WTC11 (cell line): ENCODE results near the gene CARD9. TPM values are rescaled to one million over a fixed set of nuclear protein-coding genes. Genes with fewer than 3 reads are reported as not detected.

ENCODE experiments used
- CREM ChIP-seq: sonication (generic); formaldehyde crosslinking; IDR thresholded peaks from 2 replicates; pipeline ENCODE4 v1.8.1; 2022; ENCODE audit warnings: mild to moderate bottlenecking, missing genetic modification reagents, moderate library complexity
- ESRRA ChIP-seq: sonication (generic); formaldehyde crosslinking; IDR thresholded peaks from 2 replicates; pipeline ENCODE4 v1.8.1; 2022; ENCODE audit warnings: mild to moderate bottlenecking, missing genetic modification reagents, borderline replicate concordance
- ETV6 ChIP-seq: sonication (generic); formaldehyde crosslinking; IDR thresholded peaks from 2 replicates; pipeline ENCODE4 v1.8.1; 2022; ENCODE audit warnings: mild to moderate bottlenecking, missing genetic modification reagents
- GABPB1 ChIP-seq: sonication (generic); formaldehyde crosslinking; IDR thresholded peaks from 2 replicates; pipeline ENCODE4 v1.8.1; 2023; ENCODE audit warnings: mild to moderate bottlenecking, missing genetic modification reagents
- OVOL2 ChIP-seq: fragments of 250-450 bp; sonication (Bioruptor Pico); IDR thresholded peaks from 2 replicates; pipeline ENCODE4 v1.9.0; 2021; ENCODE audit warnings: mild to moderate bottlenecking, borderline replicate concordance
- PRRX2 ChIP-seq: fragments of 250-450 bp; sonication (Bioruptor Pico); IDR thresholded peaks from 2 replicates; pipeline ENCODE4 v1.8.0; 2021; ENCODE audit warnings: mild to moderate bottlenecking
- SMAD4 ChIP-seq: sonication (generic); formaldehyde crosslinking; IDR thresholded peaks from 2 replicates; pipeline ENCODE4 v1.8.0; 2022; ENCODE audit warnings: mild to moderate bottlenecking, missing genetic modification reagents
- SOX15 ChIP-seq: fragments of 250-450 bp; sonication (Bioruptor Pico); IDR thresholded peaks from 2 replicates; pipeline ENCODE4 v1.9.0; 2021; ENCODE audit warnings: mild to moderate bottlenecking
- TP53 ChIP-seq: sonication (generic); formaldehyde crosslinking; IDR thresholded peaks from 2 replicates; pipeline ENCODE4 v1.8.1; 2023; ENCODE audit warnings: mild to moderate bottlenecking, missing genetic modification reagents
- ZBTB21 ChIP-seq: sonication (generic); formaldehyde crosslinking; IDR thresholded peaks from 2 replicates; pipeline ENCODE4 v1.8.1; 2023; ENCODE audit warnings: mild to moderate bottlenecking, missing genetic modification reagents, borderline replicate concordance
- ZNF317 ChIP-seq: sonication (generic); formaldehyde crosslinking; IDR thresholded peaks from 2 replicates; pipeline ENCODE4 v1.8.1; 2023; ENCODE audit warnings: low read depth, mild to moderate bottlenecking, moderate library complexity, missing genetic modification reagents, borderline replicate concordance
- total RNA-seq: library from RNA; stranded (reverse); gene quantifications from 3 replicates; pipeline ENCODE4 v1.2.3, GENCODE V29; 2021
- TF ChIP-seq, protein P1 (sequence below): sonication (generic); formaldehyde crosslinking; IDR thresholded peaks from 2 replicates; pipeline ENCODE4 v1.8.1; 2023; ENCODE audit warnings: mild to moderate bottlenecking, moderate library complexity, missing genetic modification reagents
- TF ChIP-seq, protein P2 (sequence below): sonication (generic); formaldehyde crosslinking; IDR thresholded peaks from 2 replicates; pipeline ENCODE4 v1.8.0; 2022; ENCODE audit warnings: mild to moderate bottlenecking, missing genetic modification reagents
- TF ChIP-seq, protein P3 (sequence below): sonication (generic); formaldehyde crosslinking; IDR thresholded peaks from 2 replicates; pipeline ENCODE4 v1.8.1; 2023; ENCODE audit warnings: mild to moderate bottlenecking, missing genetic modification reagents, moderate library complexity
- TF ChIP-seq, protein P4 (sequence below): fragments of 250-450 bp; sonication (Bioruptor Pico); IDR thresholded peaks from 2 replicates; pipeline ENCODE4 v1.9.0; 2021; ENCODE audit warnings: mild to moderate bottlenecking
- TF ChIP-seq, protein P5 (sequence below): fragments of 250-450 bp; sonication (Bioruptor Pico); IDR thresholded peaks from 2 replicates; pipeline ENCODE4 v1.9.0; 2021; ENCODE audit warnings: mild to moderate bottlenecking, borderline replicate concordance
- TF ChIP-seq, protein P6 (sequence below): fragments of 250-450 bp; sonication (Bioruptor Pico); IDR thresholded peaks from 2 replicates; pipeline ENCODE4 v1.9.0; 2021; ENCODE audit warnings: mild to moderate bottlenecking
- TF ChIP-seq, protein P7 (sequence below): sonication (generic); formaldehyde crosslinking; IDR thresholded peaks from 2 replicates; pipeline ENCODE4 v1.8.0; 2022; ENCODE audit warnings: mild to moderate bottlenecking, missing genetic modification reagents
- TF ChIP-seq, protein P8 (sequence below): sonication (generic); formaldehyde crosslinking; IDR thresholded peaks from 2 replicates; pipeline ENCODE4 v1.8.0; 2023; ENCODE audit warnings: missing genetic modification reagents
- TF ChIP-seq, protein P9 (sequence below): fragments of 200-600 bp; IDR thresholded peaks from 2 replicates; pipeline ENCODE4 v1.8.0; 2022; ENCODE audit warnings: antibody characterized with exemption
- TF ChIP-seq, protein P10 (sequence below): sonication (generic); formaldehyde crosslinking; IDR thresholded peaks from 2 replicates; pipeline ENCODE4 v1.8.1; 2022; ENCODE audit warnings: mild to moderate bottlenecking, missing genetic modification reagents, moderate library complexity, borderline replicate concordance

The CARD9 gene
- total RNA-seq, 1 experiment from 2014 or later, result 0.96 TPM

DNA sequence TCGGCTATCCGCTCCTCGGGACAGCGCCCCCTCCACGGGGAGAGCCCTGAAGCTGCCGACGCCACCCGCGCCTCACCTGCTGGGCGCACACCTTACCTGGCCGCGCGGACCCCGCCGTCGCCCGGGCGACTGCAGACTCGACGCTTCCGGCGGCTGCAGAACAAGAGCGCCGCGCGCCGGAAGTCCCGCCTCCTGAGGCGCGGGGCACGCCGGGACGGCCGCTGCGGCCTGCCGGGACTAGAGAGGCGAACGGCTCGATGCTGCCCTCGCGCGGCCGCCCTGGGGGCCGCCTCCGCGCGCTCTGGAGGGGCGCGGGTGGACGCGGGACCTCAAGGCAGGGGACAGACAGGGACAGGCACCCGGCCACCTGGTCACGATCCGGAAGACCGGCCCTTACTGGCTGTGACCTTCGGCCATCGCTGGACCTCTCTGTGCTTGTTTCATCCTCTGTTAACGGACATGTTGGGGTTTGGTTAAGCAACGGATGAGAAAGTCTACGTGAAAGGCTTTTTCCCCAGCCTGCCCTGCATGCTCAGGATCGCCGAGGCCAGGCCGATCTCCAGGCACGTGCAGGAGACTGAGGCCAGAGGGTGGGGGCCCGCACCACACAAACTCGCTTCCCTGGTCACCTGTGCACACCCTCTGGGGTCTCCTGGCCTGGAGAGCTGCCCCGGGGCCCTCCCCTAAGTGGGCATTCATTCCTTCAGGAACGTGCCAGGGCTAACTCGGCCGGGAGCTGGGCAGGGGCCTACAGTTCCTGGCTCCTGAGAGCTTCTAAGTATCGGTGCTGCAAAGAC is 26.8 kb upstream of the CARD9 start, which contains the start of gene SNAPC4 (continued):
- TF ChIP-seq, protein P1, sequence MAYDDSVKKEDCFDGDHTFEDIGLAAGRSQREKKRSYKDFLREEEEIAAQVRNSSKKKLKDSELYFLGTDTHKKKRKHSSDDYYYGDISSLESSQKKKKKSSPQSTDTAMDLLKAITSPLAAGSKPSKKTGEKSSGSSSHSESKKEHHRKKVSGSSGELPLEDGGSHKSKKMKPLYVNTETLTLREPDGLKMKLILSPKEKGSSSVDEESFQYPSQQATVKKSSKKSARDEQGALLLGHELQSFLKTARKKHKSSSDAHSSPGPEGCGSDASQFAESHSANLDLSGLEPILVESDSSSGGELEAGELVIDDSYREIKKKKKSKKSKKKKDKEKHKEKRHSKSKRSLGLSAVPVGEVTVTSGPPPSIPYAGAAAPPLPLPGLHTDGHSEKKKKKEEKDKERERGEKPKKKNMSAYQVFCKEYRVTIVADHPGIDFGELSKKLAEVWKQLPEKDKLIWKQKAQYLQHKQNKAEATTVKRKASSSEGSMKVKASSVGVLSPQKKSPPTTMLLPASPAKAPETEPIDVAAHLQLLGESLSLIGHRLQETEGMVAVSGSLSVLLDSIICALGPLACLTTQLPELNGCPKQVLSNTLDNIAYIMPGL, result peak; percentile 64; the same call in 1 of the 2 replicates
- TF ChIP-seq PRRX2 (0 out of 2 replicates have a peak, but pooled peaks have one; percentile 40), SOX15 (CRISPR knock-in tag) (no peak), ZBTB21 (CRISPR knock-in tag) (peak; percentile 62; the same call in 1 of the 2 replicates), ZNF317 (CRISPR knock-in tag) (no peak), CREM (CRISPR knock-in tag) (peak; percentile 80; the same call in 1 of the 2 replicates), TP53 (0 out of 2 replicates have a peak, but pooled peaks have one; percentile 49), SMAD4 (CRISPR knock-in tag) (no peak), ETV6 (peak; percentile 92), GABPB1 (CRISPR knock-in tag) (peak; percentile 74), OVOL2 (CRISPR knock-in tag) (no peak), ESRRA (no peak)
- TF ChIP-seq, protein P2, sequence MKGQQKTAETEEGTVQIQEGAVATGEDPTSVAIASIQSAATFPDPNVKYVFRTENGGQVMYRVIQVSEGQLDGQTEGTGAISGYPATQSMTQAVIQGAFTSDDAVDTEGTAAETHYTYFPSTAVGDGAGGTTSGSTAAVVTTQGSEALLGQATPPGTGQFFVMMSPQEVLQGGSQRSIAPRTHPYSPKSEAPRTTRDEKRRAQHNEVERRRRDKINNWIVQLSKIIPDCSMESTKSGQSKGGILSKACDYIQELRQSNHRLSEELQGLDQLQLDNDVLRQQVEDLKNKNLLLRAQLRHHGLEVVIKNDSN (CRISPR knock-in tag), result no peak
- TF ChIP-seq, protein P3, sequence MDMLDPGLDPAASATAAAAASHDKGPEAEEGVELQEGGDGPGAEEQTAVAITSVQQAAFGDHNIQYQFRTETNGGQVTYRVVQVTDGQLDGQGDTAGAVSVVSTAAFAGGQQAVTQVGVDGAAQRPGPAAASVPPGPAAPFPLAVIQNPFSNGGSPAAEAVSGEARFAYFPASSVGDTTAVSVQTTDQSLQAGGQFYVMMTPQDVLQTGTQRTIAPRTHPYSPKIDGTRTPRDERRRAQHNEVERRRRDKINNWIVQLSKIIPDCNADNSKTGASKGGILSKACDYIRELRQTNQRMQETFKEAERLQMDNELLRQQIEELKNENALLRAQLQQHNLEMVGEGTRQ (CRISPR knock-in tag), result peak; percentile 36; the same call in 1 of the 2 replicates
- TF ChIP-seq, protein P4, sequence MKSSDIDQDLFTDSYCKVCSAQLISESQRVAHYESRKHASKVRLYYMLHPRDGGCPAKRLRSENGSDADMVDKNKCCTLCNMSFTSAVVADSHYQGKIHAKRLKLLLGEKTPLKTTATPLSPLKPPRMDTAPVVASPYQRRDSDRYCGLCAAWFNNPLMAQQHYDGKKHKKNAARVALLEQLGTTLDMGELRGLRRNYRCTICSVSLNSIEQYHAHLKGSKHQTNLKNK (CRISPR knock-in tag), result no peak
- TF ChIP-seq, protein P5, sequence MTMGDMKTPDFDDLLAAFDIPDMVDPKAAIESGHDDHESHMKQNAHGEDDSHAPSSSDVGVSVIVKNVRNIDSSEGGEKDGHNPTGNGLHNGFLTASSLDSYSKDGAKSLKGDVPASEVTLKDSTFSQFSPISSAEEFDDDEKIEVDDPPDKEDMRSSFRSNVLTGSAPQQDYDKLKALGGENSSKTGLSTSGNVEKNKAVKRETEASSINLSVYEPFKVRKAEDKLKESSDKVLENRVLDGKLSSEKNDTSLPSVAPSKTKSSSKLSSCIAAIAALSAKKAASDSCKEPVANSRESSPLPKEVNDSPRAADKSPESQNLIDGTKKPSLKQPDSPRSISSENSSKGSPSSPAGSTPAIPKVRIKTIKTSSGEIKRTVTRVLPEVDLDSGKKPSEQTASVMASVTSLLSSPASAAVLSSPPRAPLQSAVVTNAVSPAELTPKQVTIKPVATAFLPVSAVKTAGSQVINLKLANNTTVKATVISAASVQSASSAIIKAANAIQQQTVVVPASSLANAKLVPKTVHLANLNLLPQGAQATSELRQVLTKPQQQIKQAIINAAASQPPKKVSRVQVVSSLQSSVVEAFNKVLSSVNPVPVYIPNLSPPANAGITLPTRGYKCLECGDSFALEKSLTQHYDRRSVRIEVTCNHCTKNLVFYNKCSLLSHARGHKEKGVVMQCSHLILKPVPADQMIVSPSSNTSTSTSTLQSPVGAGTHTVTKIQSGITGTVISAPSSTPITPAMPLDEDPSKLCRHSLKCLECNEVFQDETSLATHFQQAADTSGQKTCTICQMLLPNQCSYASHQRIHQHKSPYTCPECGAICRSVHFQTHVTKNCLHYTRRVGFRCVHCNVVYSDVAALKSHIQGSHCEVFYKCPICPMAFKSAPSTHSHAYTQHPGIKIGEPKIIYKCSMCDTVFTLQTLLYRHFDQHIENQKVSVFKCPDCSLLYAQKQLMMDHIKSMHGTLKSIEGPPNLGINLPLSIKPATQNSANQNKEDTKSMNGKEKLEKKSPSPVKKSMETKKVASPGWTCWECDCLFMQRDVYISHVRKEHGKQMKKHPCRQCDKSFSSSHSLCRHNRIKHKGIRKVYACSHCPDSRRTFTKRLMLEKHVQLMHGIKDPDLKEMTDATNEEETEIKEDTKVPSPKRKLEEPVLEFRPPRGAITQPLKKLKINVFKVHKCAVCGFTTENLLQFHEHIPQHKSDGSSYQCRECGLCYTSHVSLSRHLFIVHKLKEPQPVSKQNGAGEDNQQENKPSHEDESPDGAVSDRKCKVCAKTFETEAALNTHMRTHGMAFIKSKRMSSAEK (CRISPR knock-in tag), result peak; percentile 4; the same call in 1 of the 2 replicates
- TF ChIP-seq, protein P6, sequence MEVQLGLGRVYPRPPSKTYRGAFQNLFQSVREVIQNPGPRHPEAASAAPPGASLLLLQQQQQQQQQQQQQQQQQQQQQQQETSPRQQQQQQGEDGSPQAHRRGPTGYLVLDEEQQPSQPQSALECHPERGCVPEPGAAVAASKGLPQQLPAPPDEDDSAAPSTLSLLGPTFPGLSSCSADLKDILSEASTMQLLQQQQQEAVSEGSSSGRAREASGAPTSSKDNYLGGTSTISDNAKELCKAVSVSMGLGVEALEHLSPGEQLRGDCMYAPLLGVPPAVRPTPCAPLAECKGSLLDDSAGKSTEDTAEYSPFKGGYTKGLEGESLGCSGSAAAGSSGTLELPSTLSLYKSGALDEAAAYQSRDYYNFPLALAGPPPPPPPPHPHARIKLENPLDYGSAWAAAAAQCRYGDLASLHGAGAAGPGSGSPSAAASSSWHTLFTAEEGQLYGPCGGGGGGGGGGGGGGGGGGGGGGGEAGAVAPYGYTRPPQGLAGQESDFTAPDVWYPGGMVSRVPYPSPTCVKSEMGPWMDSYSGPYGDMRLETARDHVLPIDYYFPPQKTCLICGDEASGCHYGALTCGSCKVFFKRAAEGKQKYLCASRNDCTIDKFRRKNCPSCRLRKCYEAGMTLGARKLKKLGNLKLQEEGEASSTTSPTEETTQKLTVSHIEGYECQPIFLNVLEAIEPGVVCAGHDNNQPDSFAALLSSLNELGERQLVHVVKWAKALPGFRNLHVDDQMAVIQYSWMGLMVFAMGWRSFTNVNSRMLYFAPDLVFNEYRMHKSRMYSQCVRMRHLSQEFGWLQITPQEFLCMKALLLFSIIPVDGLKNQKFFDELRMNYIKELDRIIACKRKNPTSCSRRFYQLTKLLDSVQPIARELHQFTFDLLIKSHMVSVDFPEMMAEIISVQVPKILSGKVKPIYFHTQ (CRISPR knock-in tag), result peak; percentile 50; the same call in 1 of the 2 replicates
- TF ChIP-seq, protein P7, sequence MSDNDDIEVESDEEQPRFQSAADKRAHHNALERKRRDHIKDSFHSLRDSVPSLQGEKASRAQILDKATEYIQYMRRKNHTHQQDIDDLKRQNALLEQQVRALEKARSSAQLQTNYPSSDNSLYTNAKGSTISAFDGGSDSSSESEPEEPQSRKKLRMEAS, result no peak; the same call in none of the 2 replicates
- TF ChIP-seq, protein P8, sequence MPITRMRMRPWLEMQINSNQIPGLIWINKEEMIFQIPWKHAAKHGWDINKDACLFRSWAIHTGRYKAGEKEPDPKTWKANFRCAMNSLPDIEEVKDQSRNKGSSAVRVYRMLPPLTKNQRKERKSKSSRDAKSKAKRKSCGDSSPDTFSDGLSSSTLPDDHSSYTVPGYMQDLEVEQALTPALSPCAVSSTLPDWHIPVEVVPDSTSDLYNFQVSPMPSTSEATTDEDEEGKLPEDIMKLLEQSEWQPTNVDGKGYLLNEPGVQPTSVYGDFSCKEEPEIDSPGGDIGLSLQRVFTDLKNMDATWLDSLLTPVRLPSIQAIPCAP (CRISPR knock-in tag), result no peak
- TF ChIP-seq, protein P9, sequence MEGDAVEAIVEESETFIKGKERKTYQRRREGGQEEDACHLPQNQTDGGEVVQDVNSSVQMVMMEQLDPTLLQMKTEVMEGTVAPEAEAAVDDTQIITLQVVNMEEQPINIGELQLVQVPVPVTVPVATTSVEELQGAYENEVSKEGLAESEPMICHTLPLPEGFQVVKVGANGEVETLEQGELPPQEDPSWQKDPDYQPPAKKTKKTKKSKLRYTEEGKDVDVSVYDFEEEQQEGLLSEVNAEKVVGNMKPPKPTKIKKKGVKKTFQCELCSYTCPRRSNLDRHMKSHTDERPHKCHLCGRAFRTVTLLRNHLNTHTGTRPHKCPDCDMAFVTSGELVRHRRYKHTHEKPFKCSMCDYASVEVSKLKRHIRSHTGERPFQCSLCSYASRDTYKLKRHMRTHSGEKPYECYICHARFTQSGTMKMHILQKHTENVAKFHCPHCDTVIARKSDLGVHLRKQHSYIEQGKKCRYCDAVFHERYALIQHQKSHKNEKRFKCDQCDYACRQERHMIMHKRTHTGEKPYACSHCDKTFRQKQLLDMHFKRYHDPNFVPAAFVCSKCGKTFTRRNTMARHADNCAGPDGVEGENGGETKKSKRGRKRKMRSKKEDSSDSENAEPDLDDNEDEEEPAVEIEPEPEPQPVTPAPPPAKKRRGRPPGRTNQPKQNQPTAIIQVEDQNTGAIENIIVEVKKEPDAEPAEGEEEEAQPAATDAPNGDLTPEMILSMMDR, result peak; percentile 57; the same call in 1 of the 2 replicates
- TF ChIP-seq, protein P10, sequence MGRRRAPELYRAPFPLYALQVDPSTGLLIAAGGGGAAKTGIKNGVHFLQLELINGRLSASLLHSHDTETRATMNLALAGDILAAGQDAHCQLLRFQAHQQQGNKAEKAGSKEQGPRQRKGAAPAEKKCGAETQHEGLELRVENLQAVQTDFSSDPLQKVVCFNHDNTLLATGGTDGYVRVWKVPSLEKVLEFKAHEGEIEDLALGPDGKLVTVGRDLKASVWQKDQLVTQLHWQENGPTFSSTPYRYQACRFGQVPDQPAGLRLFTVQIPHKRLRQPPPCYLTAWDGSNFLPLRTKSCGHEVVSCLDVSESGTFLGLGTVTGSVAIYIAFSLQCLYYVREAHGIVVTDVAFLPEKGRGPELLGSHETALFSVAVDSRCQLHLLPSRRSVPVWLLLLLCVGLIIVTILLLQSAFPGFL, result no peak
